ENCODE measurements around the gene CACNA1I. TPM values are rescaled to one million over a fixed set of nuclear protein-coding genes. Genes with fewer than 3 reads are reported as not detected.

The CACNA1I gene
- total and polyA plus RNA-seq, 10 donors: 0.24 to 4.1 (median 1.1) TPM

- Histone ChIP-seq H3K27ac (no peak overlapping the region), H3K9me3 (no peaks in the 10 kb centered on the region), H3K27me3 (replicated peaks in 1 of 7) (peaks cover 0 to 62% (median 0%) of the 10 kb centered on the region in 7 donors), H3K4me1 (peaks cover 0 to 11% (median 3%) of the 10 kb centered on the region in 6 donors), H3K36me3 (no peaks in the 10 kb centered on the region), H3K4me3 (no peak overlapping the region)
- no peak for TF ChIP-seq POLR2A (IDR thresholded peaks at IDR 0.05)
- no peak for TF ChIP-seq POLR2AphosphoS5 (IDR thresholded peaks at IDR 0.05)
- no peak for TF ChIP-seq CTCF (IDR thresholded peaks at IDR 0.05 in 8 of 11, conservative IDR thresholded peaks at IDR 0.05 in 3 of 11)
- intact Hi-C loops (cut with DNase I; ENCODE audit: low total_unique reads): no loop called here
- DNase-seq: no peak
- WGBS, 5 donors: 87 to 97% (median 94%) methylated on average over 2 of the region's 2 CpGs
Observed at GRCh38 chr22:39575552-39575825, 4.9 kb downstream of the CACNA1I start.

- Histone ChIP-seq H3K4me3 (no peak overlapping the region), H3K9me3 (no peaks in the 10 kb centered on the region), H3K4me1 (peaks cover 0 to 11% (median 3%) of the 10 kb centered on the region in 6 donors), H3K36me3 (no peaks in the 10 kb centered on the region), H3K27ac (no peak overlapping the region), H3K27me3 (replicated peaks in 1 of 7) (peaks cover 0 to 62% (median 0%) of the 10 kb centered on the region in 7 donors)
- WGBS, 5 donors: 79 to 89% (median 87%) methylated on average over 4 of the region's 4 CpGs
- DNase-seq: no peak
- TF ChIP-seq CTCF (IDR thresholded peaks at IDR 0.05 in 8 of 11, conservative IDR thresholded peaks at IDR 0.05 in 3 of 11): no peak
- no peak for TF ChIP-seq POLR2A (IDR thresholded peaks at IDR 0.05)
- TF ChIP-seq POLR2AphosphoS5 (IDR thresholded peaks at IDR 0.05): no peak
- intact Hi-C loops (cut with DNase I; ENCODE audit: low total_unique reads): no loop called here
Observed at GRCh38 chr22:39576027-39576426, 5.5 kb downstream of the CACNA1I start.

- no peak for DNase-seq
- Histone ChIP-seq H3K9me3 (no peaks in the 10 kb centered on the region), H3K4me1 (peaks cover 0 to 11% (median 3%) of the 10 kb centered on the region in 6 donors), H3K27ac (no peak overlapping the region), H3K27me3 (replicated peaks in 1 of 7) (peaks cover 0 to 51% (median 0%) of the 10 kb centered on the region in 7 donors), H3K36me3 (no peaks in the 10 kb centered on the region), H3K4me3 (no peak overlapping the region)
- intact Hi-C loops (cut with DNase I; ENCODE audit: low total_unique reads): no loop called here
- 65 to 83% (median 68%) methylated on average over 19 to 21 of the region's 21 CpGs for WGBS, 5 donors
- TF ChIP-seq POLR2A (IDR thresholded peaks at IDR 0.05) (no peak), POLR2AphosphoS5 (IDR thresholded peaks at IDR 0.05) (no peak)
Observed at GRCh38 chr22:39577366-39577765, 6.8 kb downstream of the CACNA1I start.

GRCh38 chr22:39577900-39578299 is 7.3 kb downstream of the CACNA1I start:
- intact Hi-C loops (cut with DNase I; ENCODE audit: low total_unique reads): no loop called here
- DNase-seq: no peak
- Histone ChIP-seq H3K36me3 (no peaks in the 10 kb centered on the region), H3K4me3 (no peak overlapping the region), H3K27ac (no peak overlapping the region), H3K27me3 (replicated peaks in 1 of 7) (peaks cover 0 to 49% (median 0%) of the 10 kb centered on the region in 7 donors), H3K9me3 (no peaks in the 10 kb centered on the region), H3K4me1 (peaks cover 0 to 11% (median 3%) of the 10 kb centered on the region in 6 donors)
- WGBS, 5 donors: 89 to 92% (median 91%) methylated on average over 7 of the region's 7 CpGs
- TF ChIP-seq CTCF (IDR thresholded peaks at IDR 0.05 in 8 of 11, conservative IDR thresholded peaks at IDR 0.05 in 3 of 11) (no peak), POLR2AphosphoS5 (IDR thresholded peaks at IDR 0.05) (no peak), POLR2A (IDR thresholded peaks at IDR 0.05) (no peak)

- 47 to 82% (median 61%) methylated on average over 5 of the region's 5 CpGs for WGBS, 5 donors
- intact Hi-C loops (cut with DNase I; ENCODE audit: low total_unique reads): no loop called here
- peaks cover 0 to 61% (median 0%) of the 10 kb centered on the region in 7 donors for H3K27me3 ChIP-seq (replicated peaks in 1 of 7)
Observed at GRCh38 chr22:39580006-39580441, 9.5 kb downstream of the CACNA1I start.

More at GRCh38 chr22:39580006-39580441, 9.5 kb downstream of the CACNA1I start:
- H3K27ac ChIP-seq: no peak overlapping the region
- peaks cover 0 to 11% (median 3%) of the 10 kb centered on the region in 6 donors for H3K4me1 ChIP-seq
- H3K4me3 ChIP-seq: no peak overlapping the region
- DNase-seq: no peak
- TF ChIP-seq CTCF (IDR thresholded peaks at IDR 0.05 in 8 of 11, conservative IDR thresholded peaks at IDR 0.05 in 3 of 11): no peak
- no peak for TF ChIP-seq POLR2AphosphoS5 (IDR thresholded peaks at IDR 0.05)
- no peak for TF ChIP-seq POLR2A (IDR thresholded peaks at IDR 0.05)
- no peaks in the 10 kb centered on the region for H3K9me3 ChIP-seq
- H3K36me3 ChIP-seq: no peaks in the 10 kb centered on the region

Measured in spleen (tissue), 11 donors.